ENCODE measurements around the gene OR10A6.

OR10A6 gene

GRCh38 chr11:7967097-7967496 lies 36.0 kb upstream of the OR10A6 start:
- H3K9me3 ChIP-seq (ENCODE audit: control insufficient read depth, low read length), result no peaks in the 10 kb centered on the region
- no peak overlapping the region for H3K14ac ChIP-seq (ENCODE audit: low read length in 2 of 2)
- no peak overlapping the region for H4K91ac ChIP-seq (ENCODE audit: low read length)
- H2BK120ac ChIP-seq (ENCODE audit: low read depth, low read length), result no peak overlapping the region
- H3K4me3 ChIP-seq (ENCODE audit: insufficient read depth in 1 of 2, low read depth in 1 of 2, low read length in 2 of 2), result no peak overlapping the region
- H3K4ac ChIP-seq (ENCODE audit: low read depth in 1 of 2, low read length in 2 of 2), result no peak overlapping the region
- H3K23ac ChIP-seq (ENCODE audit: low read length in 2 of 2), result no peak overlapping the region
- H4K8ac ChIP-seq (ENCODE audit: low read length), result no peak overlapping the region
- no peak overlapping the region for H2BK15ac ChIP-seq (ENCODE audit: low read depth, poor library complexity, severe bottlenecking)
- no peaks in the 10 kb centered on the region for H3K79me1 ChIP-seq (replicated peaks; ENCODE audit: low read length, poor library complexity, severe bottlenecking)
- H3K27me3 ChIP-seq (ENCODE audit: control insufficient read depth in 1 of 2, insufficient read depth in 1 of 2, low read length in 2 of 2), result no peaks in the 10 kb centered on the region
- H2BK12ac ChIP-seq (ENCODE audit: low read length in 2 of 2), result no peak overlapping the region
- H3K18ac ChIP-seq (ENCODE audit: low read depth in 1 of 2, low read length in 2 of 2), result no peak overlapping the region
- no peak overlapping the region for H3K4me2 ChIP-seq (ENCODE audit: low read length, poor library complexity, severe bottlenecking)
- H3K27ac ChIP-seq (ENCODE audit: low read length, poor library complexity, severe bottlenecking), result no peak overlapping the region
- H2BK5ac ChIP-seq (ENCODE audit: low read depth, low read length, poor library complexity, severe bottlenecking), result no peak overlapping the region
- no peak for DNase-seq
- WGBS, result 74% methylated on average over 1 of the region's 1 CpG
- H3K9ac ChIP-seq (ENCODE audit: low read length), result no peak overlapping the region
- H3K36me3 ChIP-seq (ENCODE audit: control insufficient read depth in 1 of 2, insufficient read depth in 2 of 2, low read depth in 1 of 2, low read length in 2 of 2), result no peaks in the 10 kb centered on the region
- peaks cover 3% of the 10 kb centered on the region for H3K4me1 ChIP-seq (ENCODE audit: control insufficient read depth, insufficient read depth, low read depth, low read length)
- H2AFZ ChIP-seq (ENCODE audit: low read depth, low read length), result no peak overlapping the region
- H2AK5ac ChIP-seq (ENCODE audit: low read length, severe bottlenecking), result no peak overlapping the region

DNA sequence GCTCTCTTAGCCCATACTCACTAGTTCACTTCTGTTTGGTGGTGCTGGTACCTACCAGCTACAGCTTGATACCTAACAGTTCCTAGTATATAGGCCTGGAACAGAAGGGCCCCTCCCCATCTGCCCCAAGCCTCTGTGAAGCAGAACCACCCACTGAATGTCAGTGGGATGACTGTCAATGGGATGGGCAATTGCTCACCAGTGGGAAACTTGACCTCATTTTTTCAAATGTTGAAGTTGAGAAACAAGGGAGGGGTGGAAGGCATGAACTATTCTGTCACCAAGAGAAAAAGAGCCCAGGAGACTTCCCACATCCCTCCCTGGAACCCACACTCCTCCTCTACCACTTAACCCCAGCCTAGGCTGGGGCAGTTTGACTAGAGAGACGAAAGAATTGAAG lies 34.3 kb upstream of the OR10A6 start, which contains the start of gene NLRP10:
NLRP10 (minus strand) TSS at position 62 of the 400 bp plus-strand sequence. CDS start 1,952 bp downstream, outside the sequence.
- H3K4me1 ChIP-seq (ENCODE audit: control insufficient read depth, insufficient read depth, low read depth, low read length), result peaks cover 3% of the 10 kb centered on the region
- no peak within 1 kb of the TSS for H2BK12ac ChIP-seq (ENCODE audit: low read length in 2 of 2)
- H2BK15ac ChIP-seq (ENCODE audit: low read depth, poor library complexity, severe bottlenecking), result no peak within 1 kb of the TSS
- no peak within 1 kb of the TSS for H3K14ac ChIP-seq (ENCODE audit: low read length in 2 of 2)
- peaks cover 0 to 3% of the 10 kb centered on the region in 2 experiments for H3K27me3 ChIP-seq (ENCODE audit: control insufficient read depth in 1 of 2, insufficient read depth in 1 of 2, low read length in 2 of 2)
- no peak within 1 kb of the TSS for H2BK5ac ChIP-seq (ENCODE audit: low read depth, low read length, poor library complexity, severe bottlenecking)
- no peak within 1 kb of the TSS for H3K4ac ChIP-seq (ENCODE audit: low read depth in 1 of 2, low read length in 2 of 2)
- H4K8ac ChIP-seq (ENCODE audit: low read length), result peak within 1 kb of the TSS; percentile 32
- peak within 1 kb of the TSS; percentile 82 for H3K9ac ChIP-seq (ENCODE audit: low read length)
- no peak within 1 kb of the TSS for H3K23ac ChIP-seq (ENCODE audit: low read length in 2 of 2)
- no peaks in the 10 kb centered on the region for H3K9me3 ChIP-seq (ENCODE audit: control insufficient read depth, low read length)
- H3K4me2 ChIP-seq (ENCODE audit: low read length, poor library complexity, severe bottlenecking), result no peak within 1 kb of the TSS
- no peaks in the 10 kb centered on the region for H3K36me3 ChIP-seq (ENCODE audit: control insufficient read depth in 1 of 2, insufficient read depth in 2 of 2, low read depth in 1 of 2, low read length in 2 of 2)
- no peaks in the 10 kb centered on the region for H3K79me1 ChIP-seq (replicated peaks; ENCODE audit: low read length, poor library complexity, severe bottlenecking)
- peak; percentile 6 for DNase-seq
- H4K91ac ChIP-seq (ENCODE audit: low read length), result no peak within 1 kb of the TSS
- H3K4me3 ChIP-seq (ENCODE audit: insufficient read depth in 1 of 2, low read depth in 1 of 2, low read length in 2 of 2), result peak within 1 kb of the TSS in 1 of 2 experiments; percentile 28
- no peak within 1 kb of the TSS for H2AK5ac ChIP-seq (ENCODE audit: low read length, severe bottlenecking)
- no peak within 1 kb of the TSS for H2AFZ ChIP-seq (ENCODE audit: low read depth, low read length)
- H3K27ac ChIP-seq (ENCODE audit: low read length, poor library complexity, severe bottlenecking), result no peak within 1 kb of the TSS
- no peak within 1 kb of the TSS for H2BK120ac ChIP-seq (ENCODE audit: low read depth, low read length)
- no peak within 1 kb of the TSS for H3K18ac ChIP-seq (ENCODE audit: low read depth in 1 of 2, low read length in 2 of 2)
- WGBS, result no CpG with 5 or more reads among the region's 1 CpG

GRCh38 chr11:7964873-7965272 lies 33.8 kb upstream of the OR10A6 start:
- H2BK5ac ChIP-seq (ENCODE audit: low read depth, low read length, poor library complexity, severe bottlenecking), result no peak overlapping the region
- H3K27me3 ChIP-seq (ENCODE audit: control insufficient read depth in 1 of 2, insufficient read depth in 1 of 2, low read length in 2 of 2), result peaks cover 0 to 5% of the 10 kb centered on the region in 2 experiments
- no peaks in the 10 kb centered on the region for H3K79me1 ChIP-seq (replicated peaks; ENCODE audit: low read length, poor library complexity, severe bottlenecking)
- peak overlapping the region in 1 of 2 experiments; percentile 28 for H3K4me3 ChIP-seq (ENCODE audit: insufficient read depth in 1 of 2, low read depth in 1 of 2, low read length in 2 of 2)
- peak; percentile 5 for DNase-seq
- no peaks in the 10 kb centered on the region for H3K9me3 ChIP-seq (ENCODE audit: control insufficient read depth, low read length)
- H2BK15ac ChIP-seq (ENCODE audit: low read depth, poor library complexity, severe bottlenecking), result no peak overlapping the region
- no peak overlapping the region for H3K14ac ChIP-seq (ENCODE audit: low read length in 2 of 2)
- peaks cover 3% of the 10 kb centered on the region for H3K4me1 ChIP-seq (ENCODE audit: control insufficient read depth, insufficient read depth, low read depth, low read length)
- no peaks in the 10 kb centered on the region for H3K36me3 ChIP-seq (ENCODE audit: control insufficient read depth in 1 of 2, insufficient read depth in 2 of 2, low read depth in 1 of 2, low read length in 2 of 2)
- H2AFZ ChIP-seq (ENCODE audit: low read depth, low read length), result no peak overlapping the region
- no peak overlapping the region for H3K23ac ChIP-seq (ENCODE audit: low read length in 2 of 2)
- no peak overlapping the region for H3K4me2 ChIP-seq (ENCODE audit: low read length, poor library complexity, severe bottlenecking)
- no peak overlapping the region for H2BK120ac ChIP-seq (ENCODE audit: low read depth, low read length)
- H3K27ac ChIP-seq (ENCODE audit: low read length, poor library complexity, severe bottlenecking), result no peak overlapping the region
- no peak overlapping the region for H3K4ac ChIP-seq (ENCODE audit: low read depth in 1 of 2, low read length in 2 of 2)
- no peak overlapping the region for H4K91ac ChIP-seq (ENCODE audit: low read length)
- no peak overlapping the region for H4K8ac ChIP-seq (ENCODE audit: low read length)
- no peak overlapping the region for H3K18ac ChIP-seq (ENCODE audit: low read depth in 1 of 2, low read length in 2 of 2)
- peak overlapping the region; percentile 82 for H3K9ac ChIP-seq (ENCODE audit: low read length)
- no peak overlapping the region for H2AK5ac ChIP-seq (ENCODE audit: low read length, severe bottlenecking)
- H2BK12ac ChIP-seq (ENCODE audit: low read length in 2 of 2), result no peak overlapping the region

- Histone ChIP-seq H2BK5ac (ENCODE audit: low read depth, low read length, poor library complexity, severe bottlenecking) (no peak overlapping the region), H3K23ac (ENCODE audit: low read length in 2 of 2) (no peak overlapping the region), H3K4me2 (ENCODE audit: low read length, poor library complexity, severe bottlenecking) (no peak overlapping the region), H3K79me1 (replicated peaks; ENCODE audit: low read length, poor library complexity, severe bottlenecking) (no peaks in the 10 kb centered on the region), H3K4ac (ENCODE audit: low read depth in 1 of 2, low read length in 2 of 2) (no peak overlapping the region), H2AFZ (ENCODE audit: low read depth, low read length) (no peak overlapping the region), H2BK12ac (ENCODE audit: low read length in 2 of 2) (no peak overlapping the region), H4K8ac (ENCODE audit: low read length) (no peak overlapping the region), H3K9ac (ENCODE audit: low read length) (peak overlapping the region; percentile 82), H2BK15ac (ENCODE audit: low read depth, poor library complexity, severe bottlenecking) (no peak overlapping the region), H3K9me3 (ENCODE audit: control insufficient read depth, low read length) (no peaks in the 10 kb centered on the region), H3K36me3 (ENCODE audit: control insufficient read depth in 1 of 2, insufficient read depth in 2 of 2, low read depth in 1 of 2, low read length in 2 of 2) (no peaks in the 10 kb centered on the region), H3K14ac (ENCODE audit: low read length in 2 of 2) (no peak overlapping the region), H3K4me1 (ENCODE audit: control insufficient read depth, insufficient read depth, low read depth, low read length) (peaks cover 3% of the 10 kb centered on the region), H3K27ac (ENCODE audit: low read length, poor library complexity, severe bottlenecking) (no peak overlapping the region), H3K4me3 (ENCODE audit: insufficient read depth in 1 of 2, low read depth in 1 of 2, low read length in 2 of 2) (no peak overlapping the region), H2BK120ac (ENCODE audit: low read depth, low read length) (no peak overlapping the region), H4K91ac (ENCODE audit: low read length) (no peak overlapping the region), H3K27me3 (ENCODE audit: control insufficient read depth in 1 of 2, insufficient read depth in 1 of 2, low read length in 2 of 2) (peaks cover 0 to 5% of the 10 kb centered on the region in 2 experiments), H3K18ac (ENCODE audit: low read depth in 1 of 2, low read length in 2 of 2) (no peak overlapping the region), H2AK5ac (ENCODE audit: low read length, severe bottlenecking) (no peak overlapping the region)
- DNase-seq, result no peak
- WGBS, result 94% methylated on average over 3 of the region's 3 CpGs
These were observed 33.2 kb upstream of the OR10A6 start for GRCh38 chr11:7964261-7964660.

Data from mesenchymal stem cell (in vitro differentiated cells and primary cell).